ENCODE data around the gene UBASH3A.

Gene UBASH3A

DNA sequence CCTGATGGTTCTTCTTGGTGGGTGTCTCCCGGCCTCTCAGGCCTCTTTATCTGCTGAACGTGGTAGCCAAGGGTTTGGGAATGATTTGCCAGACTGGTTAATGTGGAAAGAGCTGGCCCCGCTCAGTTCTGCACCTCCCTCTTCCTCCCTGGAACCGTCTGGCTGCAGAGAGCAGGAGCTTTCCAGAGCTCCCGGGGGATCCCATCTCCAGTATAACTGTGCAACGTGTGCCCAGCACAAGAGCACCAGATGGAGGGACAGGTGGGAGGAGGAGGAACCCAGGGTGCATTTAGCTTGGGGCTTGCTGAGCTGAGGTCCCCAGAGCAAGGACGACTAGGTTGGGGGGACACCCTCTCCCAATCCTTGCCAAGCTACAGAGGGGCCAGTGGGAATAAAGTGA is 42.4 kb upstream of the UBASH3A start:
- TF ChIP-seq CTCF (IDR thresholded peaks at IDR 0.05; ENCODE audit: low read depth, low read length), result no peak
- no peak overlapping the region for H3K4me3 ChIP-seq (ENCODE audit: low read depth, low read length)

- no peak overlapping the region for H3K4me3 ChIP-seq (ENCODE audit: low read depth, low read length)
- TF ChIP-seq CTCF (IDR thresholded peaks at IDR 0.05; ENCODE audit: low read depth, low read length), result no peak
Measured at GRCh38 chr21:42362198-42362597, 41.5 kb upstream of the UBASH3A start.

DNA sequence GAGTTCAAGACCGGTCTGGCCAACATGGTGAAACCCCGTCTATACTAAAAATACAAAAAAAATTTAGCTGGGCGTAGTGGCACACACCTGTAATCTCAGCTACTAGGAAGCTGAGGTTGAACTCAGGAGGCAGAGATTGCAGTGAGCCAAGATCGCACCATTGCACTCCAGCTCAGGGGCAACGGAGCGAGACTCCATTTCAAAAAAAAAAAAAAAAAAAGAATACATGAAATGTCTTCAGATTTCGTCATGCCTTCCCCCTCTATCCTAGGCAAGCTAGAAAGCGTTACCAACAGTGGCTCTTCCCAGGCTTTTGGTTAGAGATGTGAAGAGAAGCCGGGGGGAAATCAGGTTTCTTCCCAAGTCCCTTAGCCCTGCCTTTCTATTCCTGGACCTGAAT is 41.0 kb upstream of the UBASH3A start:
- no peak overlapping the region for H3K4me3 ChIP-seq (ENCODE audit: low read depth, low read length)
- no peak for TF ChIP-seq CTCF (IDR thresholded peaks at IDR 0.05; ENCODE audit: low read depth, low read length)

DNA sequence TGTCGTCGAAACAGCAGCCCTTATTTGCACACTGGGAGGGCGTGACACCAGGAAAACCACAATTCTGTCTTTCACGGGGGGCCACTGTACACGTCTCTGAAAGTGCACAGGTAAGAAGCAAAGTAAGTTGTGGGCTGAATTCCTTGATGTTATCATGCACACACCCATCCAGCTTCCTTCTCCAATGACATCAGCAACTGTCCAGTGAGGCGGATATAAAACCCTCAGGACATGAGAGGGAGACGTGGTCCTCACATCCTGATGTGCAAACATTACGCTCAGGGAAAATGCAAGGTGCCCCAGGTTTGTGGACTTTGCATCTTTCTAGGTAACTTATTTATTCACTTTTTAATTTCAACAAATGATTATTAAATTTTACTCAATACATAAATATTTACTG is 40.4 kb upstream of the UBASH3A start:
- no peak for TF ChIP-seq CTCF (IDR thresholded peaks at IDR 0.05; ENCODE audit: low read depth, low read length)
- no peak overlapping the region for H3K4me3 ChIP-seq (ENCODE audit: low read depth, low read length)

DNA sequence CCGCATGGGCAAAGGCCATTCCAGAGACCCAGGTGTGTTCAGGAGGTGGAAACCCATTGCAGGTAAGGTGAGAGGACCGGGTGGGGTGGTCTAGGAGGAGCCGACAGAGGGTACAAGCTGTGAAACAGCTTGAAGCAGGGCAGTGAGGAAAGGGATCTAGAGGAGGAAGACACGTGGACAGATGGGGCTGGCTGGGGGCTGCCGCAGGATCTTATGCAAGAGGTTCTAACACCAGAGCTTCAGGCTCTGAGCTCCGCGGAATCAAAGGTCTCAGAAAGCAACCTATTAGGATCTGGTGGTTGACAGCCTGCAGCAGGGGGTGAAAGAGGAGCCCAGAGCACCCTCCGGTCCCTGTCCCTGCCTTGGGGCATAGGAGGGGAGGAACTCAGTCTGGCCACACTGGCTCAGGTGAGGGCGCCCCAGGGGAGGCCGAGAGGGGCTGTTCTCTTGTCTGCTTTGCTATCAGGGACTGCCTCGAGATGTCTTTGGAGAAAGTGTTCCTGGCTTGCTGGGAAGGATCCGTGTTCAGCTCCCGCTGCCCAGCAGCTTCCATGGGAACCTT is 39.3 kb upstream of the UBASH3A start:
- TF ChIP-seq CTCF (IDR thresholded peaks at IDR 0.05; ENCODE audit: low read depth, low read length), result no peak
- H3K4me3 ChIP-seq (ENCODE audit: low read depth, low read length), result no peak overlapping the region

DNA sequence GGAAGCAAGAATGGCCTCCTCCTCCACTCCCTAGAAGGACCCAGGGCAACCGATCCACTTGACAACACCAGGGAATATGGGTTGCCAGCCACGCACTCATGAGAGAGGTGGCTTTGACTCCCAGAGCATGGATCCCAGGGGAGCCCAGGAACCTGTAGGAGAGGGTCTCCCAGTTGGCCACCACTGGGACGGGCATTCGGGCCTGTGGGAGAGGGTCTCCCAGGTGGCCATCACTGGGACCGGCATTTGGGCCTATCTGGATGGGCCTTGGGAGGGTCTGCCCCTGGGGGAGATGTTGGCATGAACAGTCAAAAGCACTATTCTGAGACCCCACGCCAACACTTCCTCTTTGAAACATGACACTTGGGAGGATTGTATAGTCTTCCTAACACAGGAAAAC is 37.9 kb upstream of the UBASH3A start:
- no peak for TF ChIP-seq CTCF (IDR thresholded peaks at IDR 0.05; ENCODE audit: low read depth, low read length)
- H3K4me3 ChIP-seq (ENCODE audit: low read depth, low read length), result no peak overlapping the region

DNA sequence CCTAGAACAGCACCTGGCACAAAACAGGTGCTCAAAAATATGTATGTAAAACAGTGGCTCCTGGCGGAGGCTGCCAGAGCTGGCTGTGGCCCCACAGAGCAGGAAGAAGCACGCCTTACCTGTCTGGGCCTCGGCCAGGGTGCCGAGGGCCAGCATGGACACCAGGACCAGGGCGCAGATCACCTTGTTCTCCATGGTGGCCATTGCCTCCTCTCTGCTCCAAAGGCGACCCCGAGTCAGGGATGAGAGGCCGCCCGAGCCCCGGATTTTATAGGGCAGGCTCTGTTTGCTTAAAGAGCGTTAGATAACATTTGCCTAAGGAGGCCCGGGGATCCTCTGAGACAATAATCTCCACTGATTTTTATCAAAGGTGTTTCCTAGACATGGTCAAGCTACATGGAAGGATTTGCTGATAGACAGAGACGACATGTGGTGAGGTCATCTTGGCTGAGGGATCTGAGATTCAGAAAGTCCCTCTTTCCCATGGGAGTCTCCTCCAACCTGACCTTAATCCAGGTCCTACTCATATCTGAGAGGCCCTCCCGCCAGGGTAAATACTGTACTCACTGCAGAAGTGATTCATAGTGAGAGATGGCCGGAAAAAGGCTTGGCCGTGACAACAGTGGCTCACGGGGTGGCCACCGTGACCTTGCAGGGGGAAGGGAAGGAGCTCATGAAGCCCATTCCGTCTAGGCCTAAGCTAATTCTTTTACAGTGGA is 37.3 kb upstream of the UBASH3A start, which contains the start of gene TFF1:
Gene TFF1 (minus strand): TSS at position 244 of the 719 bp plus-strand sequence. CDS start 40 bp downstream, at position 204.
- H3K4me3 ChIP-seq (ENCODE audit: low read depth, low read length), result no peak within 1 kb of the TSS
- no peak for TF ChIP-seq CTCF (IDR thresholded peaks at IDR 0.05; ENCODE audit: low read depth, low read length)
